GM12878 (cell line): ENCODE measurements around the gene PFN3. TPM values are rescaled to one million over a fixed set of nuclear protein-coding genes. Genes with fewer than 3 reads are reported as not detected.

Experiments used
- ATAC-seq: fragments of 200-7000 bp; cut with Tn5 transposase; 3 replicates; pipeline ENCODE4 v1.9.1; 2020; ENCODE audit warnings: mild to moderate bottlenecking, moderate library complexity
- BruUV-seq: library from RNA; stranded (reverse); fragments of 400-500 nt; replicated peaks from 2 replicates; lab custom pipeline; 2021; lab: Mats Ljungman, UMichigan
- CTCF ChIA-PET: fragments of 300-600 bp; sonication (Branson Sonifier 250); formaldehyde crosslinking; extraction: SDS; loops from one replicate; lab custom pipeline; 2021; ENCODE audit warnings: inconsistent platforms; lab: Yijun Ruan, JAX
- POLR2A ChIA-PET: fragments of 350-600 bp; formaldehyde crosslinking; extraction: SDS; loops from one replicate; lab custom pipeline; 2021; ENCODE audit warnings: inconsistent platforms; lab: Charles Lee
- RAD21 ChIA-PET: fragments of 300-600 bp; sonication (Branson Sonifier 250); formaldehyde crosslinking; loops from one replicate; lab custom pipeline; 2023; ENCODE audit warnings: antibody characterized with exemption; ENCODE audit not compliant: unreplicated experiment; lab: Charles Lee
- SMC1A ChIA-PET: fragments of 300-600 bp; sonication (Branson Sonifier 250); formaldehyde crosslinking; loops from one replicate; lab custom pipeline; 2023; ENCODE audit not compliant: unreplicated experiment, uncharacterized antibody; lab: Charles Lee
- DNase-seq: peaks from one replicate; pipeline ENCODE4 v3.0.0-alpha.2; 2011; ENCODE audit warnings: low read depth, low spot score
- FAIRE-seq: peaks from 3 replicates; lab custom pipeline; 2011; peaks lifted over from hg19 to GRCh38; lab: Jason Lieb, UNC
- H2AFZ ChIP-seq: 2 replicates; pipeline ENCODE4 v1.6.0; 2011; ENCODE audit warnings: low read depth, low read length, control low read depth; ENCODE audit not compliant: control insufficient read depth
- H3K27ac ChIP-seq: 2 replicates; pipeline ENCODE4 v1.5.1; 2011; ENCODE audit warnings: control low read depth; ENCODE audit not compliant: control insufficient read depth, insufficient read depth
- H3K27me3 ChIP-seq, 2 experiments: replicated peaks in 1 of 2; 2 replicates each; pipeline versions ENCODE4 v1.6.0 to v1.6.1; 2011; ENCODE audit warnings: low read length in 1 of 2; ENCODE audit not compliant: control insufficient read depth in 2 of 2, insufficient read depth in 2 of 2
- H3K36me3 ChIP-seq, 2 experiments: 2 replicates each; pipeline ENCODE4 v1.5.1; 2011; ENCODE audit warnings: low read length in 1 of 2; ENCODE audit not compliant: control insufficient read depth in 2 of 2, insufficient read depth in 2 of 2
- H3K4me1 ChIP-seq: 2 replicates; pipeline ENCODE4 v1.6.1; 2011; ENCODE audit warnings: mild to moderate bottlenecking, low read length, moderate library complexity, mixed read lengths; ENCODE audit not compliant: control insufficient read depth, insufficient read depth
- H3K4me2 ChIP-seq: 2 replicates; pipeline ENCODE4 v1.6.0; 2011; ENCODE audit warnings: control low read depth; ENCODE audit not compliant: control insufficient read depth, insufficient read depth
- H3K4me3 ChIP-seq: fragments of 200-600 bp; sonication (generic); 2 replicates; pipeline ENCODE4 v1.5.1; 2016
- H3K79me2 ChIP-seq: 2 replicates; pipeline ENCODE4 v1.6.0; 2011; ENCODE audit warnings: low read length; ENCODE audit not compliant: control insufficient read depth, insufficient read depth
- H3K9ac ChIP-seq: 2 replicates; pipeline ENCODE4 v1.8.0; 2011; ENCODE audit warnings: low read length, control low read depth, mixed read lengths; ENCODE audit not compliant: control insufficient read depth, insufficient read depth
- H3K9me3 ChIP-seq: replicated peaks from 3 replicates; pipeline ENCODE4 v1.5.1; 2011; ENCODE audit warnings: mild to moderate bottlenecking, low read length; ENCODE audit not compliant: control insufficient read depth, insufficient read depth
- H4K20me1 ChIP-seq: 2 replicates; pipeline ENCODE4 v1.6.0; 2011; ENCODE audit not compliant: control insufficient read depth, insufficient read depth
- CUX1 ChIP-seq: IDR thresholded peaks from 2 replicates; pipeline ENCODE4 v1.6.1; 2012; ENCODE audit warnings: improper control_type of control experiment, low read depth, low read length; ENCODE audit not compliant: insufficient replicate concordance
- ELK1 ChIP-seq: IDR thresholded peaks from 2 replicates; pipeline ENCODE4 v1.6.1; 2012; ENCODE audit warnings: low read depth, low read length, improper control_type of control experiment
- GABPA ChIP-seq: IDR thresholded peaks from 2 replicates; pipeline ENCODE4 v1.6.1; 2014; ENCODE audit warnings: antibody characterized with exemption, low read depth, mild to moderate bottlenecking, inconsistent platforms
- MLLT1 ChIP-seq: fragments of 450-650 bp; IDR thresholded peaks from 2 replicates; pipeline ENCODE4 v1.6.1; 2016; ENCODE audit warnings: mild to moderate bottlenecking
- TAF1 ChIP-seq: IDR thresholded peaks from 2 replicates; pipeline ENCODE4 v1.6.1; 2011; ENCODE audit warnings: mild to moderate bottlenecking, low read depth, low read length, borderline replicate concordance
- USF1 ChIP-seq: IDR thresholded peaks from 2 replicates; pipeline ENCODE4 v1.6.1; 2011; ENCODE audit warnings: borderline replicate concordance, low read depth, mild to moderate bottlenecking, moderate library complexity, mixed read lengths, low read length; ENCODE audit not compliant: insufficient read depth; ENCODE audit errors: extremely low read length
- ZNF592 ChIP-seq: fragments of 450-650 bp; IDR thresholded peaks from 2 replicates; pipeline ENCODE4 v1.6.1; 2017; ENCODE audit warnings: mild to moderate bottlenecking, moderate library complexity
- WGBS: methylation state at CpG from one replicate; pipeline ENCODE4 v1.1.6; 2016; ENCODE audit warnings: low lambda C conversion rate; ENCODE audit not compliant: insufficient replicate concordance, insufficient coverage; ENCODE audit errors: missing lambda C conversion rate; 5-methylcytosine and 5-hydroxymethylcytosine counted together
- in situ Hi-C: fragments of 300-500 bp; cut with MboI; formaldehyde crosslinking; loops from 9 replicates; pipeline ENCODE4 v1.14.3; 2018; ENCODE audit warnings: mixed read lengths
- intact Hi-C: fragments of 100-400 bp; cut with micrococcal nuclease; formaldehyde crosslinking; loops from one replicate; pipeline ENCODE4 v1.14.2; 2022; ENCODE audit not compliant: unreplicated experiment
- polyA plus RNA-seq, 11 experiments: library from polyadenylated mRNA; depleted of rRNA in 4 of 11; unstranded in 6 of 11; stranded (reverse) in 5 of 11; fragments of >200 nt; fragmentation: Nextera tagmentation in 4 of 11; fragmentation: Illumina TruSeq in 1 of 11; extraction: Ambion mirVana in 4 of 11; extraction: Trizol in 1 of 11; gene quantifications; 1 replicate in 1 of 11; 2 replicates in 10 of 11; pipeline versions ENCODE4 v1.2.1 to v1.2.3, GENCODE V29; 2011 to 2016; ENCODE audit warnings: inconsistent platforms in 2 of 11, missing spikeins in 2 of 11, low read depth in 1 of 11
- total RNA-seq, 4 experiments: library from RNA; depleted of rRNA in 3 of 4; stranded (reverse); fragments of >200 nt in 3 of 4; fragmentation: Illumina TruSeq in 1 of 4; extraction: Trizol in 1 of 4; gene quantifications; 2 replicates each; pipeline versions ENCODE4 v1.2.1 to v1.2.3, GENCODE V29; 2013 to 2021

Gene PFN3
- total and polyA plus RNA-seq, 10 of the 15 experiments (the other 5 are each of a cell fraction or from before 2014, with no cell fraction given): not detected

GRCh38 chr5:177362292-177362609, 38.2 kb downstream of the PFN3 start:
- Histone ChIP-seq H3K27me3 (no peaks in the 10 kb centered on the region), H3K79me2 (peaks cover 70% of the 10 kb centered on the region), H3K4me3 (peak overlapping the region; percentile 63), H3K9me3 (no peaks in the 10 kb centered on the region), H2AFZ (no peak overlapping the region), H3K36me3 (peaks cover 0 to under 1% of the 10 kb centered on the region in 2 experiments; a peak in 2 of 4 replicates), H3K9ac (peak overlapping the region; percentile 60), H4K20me1 (no peaks in the 10 kb centered on the region), H3K4me1 (peaks cover 63% of the 10 kb centered on the region), H3K4me2 (peak overlapping the region; percentile 93), H3K27ac (peak overlapping the region; percentile 91)
- in situ Hi-C loops: no loop called here
- SMC1A ChIA-PET: interaction anchor here (1.1 to 2.2 kb wide), 7 partner anchors 8 to 250 kb away, joined by 3 to 11 read pairs (median 7); partner anchors contain the start of gene LMAN2
- no TSS peak for BruUV-seq
- RAD21 ChIA-PET: interaction anchor here (0.9 to 3.7 kb wide), 10 partner anchors 8 to 249 kb away, joined by 3 to 29 read pairs (median 8); partner anchors contain the start of gene LMAN2
- CTCF ChIA-PET: interaction anchor here (0.7 to 4.4 kb wide), 10 partner anchors 8 to 148 kb away, joined by 3 to 33 read pairs (median 6); partner anchors contain the start of gene LMAN2
- ATAC-seq: no peak
- TF ChIP-seq GABPA (no peak), MLLT1 (0 out of 2 replicates have a peak, but pooled peaks have one; percentile 49), ZNF592 (no peak), TAF1 (no peak), CUX1 (no peak), USF1 (no peak), ELK1 (no peak)
- no peak for FAIRE-seq
- intact Hi-C loops: loop anchor here (5.0 kb wide), 1 partner anchor 50 kb away; the partner anchor contains the start of gene MXD3
- WGBS: 69% methylated on average over 8 of the region's 8 CpGs
- no peak for DNase-seq
- POLR2A ChIA-PET: interaction anchor here (0.6 to 2.7 kb wide), 9 partner anchors 11 to 86 kb away, joined by 3 to 22 read pairs (median 4); partner anchors contain the start of gene LMAN2
